K562 (cell line): Measurements from ENCODE around the gene IMMP2L. TPM values are rescaled to one million over a fixed set of nuclear protein-coding genes. Genes with fewer than 3 reads are reported as not detected.

Source experiments
- ATAC-seq: fragments of 200-7000 bp; cut with Tn5 transposase; 3 replicates; pipeline ENCODE4 v1.9.1; 2020; ENCODE audit warnings: moderate library complexity
- BruUV-seq: library from RNA; stranded (reverse); fragments of 400-500 nt; replicated peaks from 2 replicates; lab custom pipeline; 2021; lab: Mats Ljungman, UMichigan
- CTCF ChIA-PET: fragments of 300-600 bp; formaldehyde crosslinking; extraction: SDS; loops from one replicate; lab custom pipeline; 2021; ENCODE audit warnings: low intra/inter-chr PET ratio; lab: Yijun Ruan, JAX
- POLR2A ChIA-PET: fragments of 300-600, 350-650 bp; sonication (Branson Sonifier 250); formaldehyde crosslinking; extraction: SDS; loops from one replicate; lab custom pipeline; 2021; ENCODE audit warnings: antibody characterized with exemption, inconsistent platforms; lab: Yijun Ruan, JAX
- DNase-seq, 4 experiments: peaks; one replicate each; pipeline versions ENCODE4 v3.0.0 to v3.0.0-alpha.2; 2011 to 2018; ENCODE audit warnings: low spot score in 3 of 4, mixed read lengths in 3 of 4; ENCODE audit errors: extremely low read depth in 1 of 4
- FAIRE-seq: peaks from 2 replicates; lab custom pipeline; 2011; peaks lifted over from hg19 to GRCh38; lab: Jason Lieb, UNC
- H2AFZ ChIP-seq: 2 replicates; pipeline ENCODE4 v1.6.0; 2011; ENCODE audit warnings: low read depth, low read length, control low read depth, inconsistent platforms
- H3K27ac ChIP-seq: fragments of 200-600 bp; 3 replicates; pipeline ENCODE4 v1.8.0; 2011; ENCODE audit warnings: low read depth, mild to moderate bottlenecking, control low read depth, inconsistent platforms, low read length, moderate library complexity, mixed read lengths; ENCODE audit errors: extremely low read depth
- H3K27me3 ChIP-seq, 2 experiments: fragments of 300-600 bp in 1 of 2; 2 replicates in 1 of 2; 3 replicates in 1 of 2; pipeline versions ENCODE4 v1.6.0 to v1.8.0; 2011; ENCODE audit warnings: inconsistent platforms in 2 of 2, low read length in 2 of 2, mild to moderate bottlenecking in 1 of 2, mixed read lengths in 1 of 2, moderate library complexity in 1 of 2; ENCODE audit not compliant: control insufficient read depth in 2 of 2, insufficient read depth in 2 of 2
- H3K36me3 ChIP-seq: fragments of 300-600 bp; 3 replicates; pipeline ENCODE4 v1.8.0; 2011; ENCODE audit warnings: mild to moderate bottlenecking, low read length, inconsistent platforms; ENCODE audit not compliant: control insufficient read depth, insufficient read depth
- H3K4me1 ChIP-seq, 2 experiments: fragments of 200-600 bp in 1 of 2; replicated peaks in 1 of 2; 2 replicates in 1 of 2; 3 replicates in 1 of 2; pipeline versions ENCODE4 v1.5.1 to v1.8.0; 2011; ENCODE audit warnings: inconsistent platforms in 2 of 2, low read length in 2 of 2, mild to moderate bottlenecking in 1 of 2, mixed read lengths in 1 of 2, moderate library complexity in 1 of 2; ENCODE audit not compliant: control insufficient read depth in 2 of 2, insufficient read depth in 2 of 2
- H3K4me2 ChIP-seq: 2 replicates; pipeline ENCODE4 v1.6.1; 2011; ENCODE audit warnings: low read length, control low read depth, inconsistent platforms, mixed read lengths; ENCODE audit not compliant: insufficient read depth
- H3K4me3 ChIP-seq: fragments of 200-600 bp; sonication (generic), shearing (Covaris generic); 2 replicates; pipeline ENCODE4 v1.5.1; 2016; ENCODE audit warnings: control low read depth, inconsistent platforms
- H3K79me2 ChIP-seq: fragments of 200-600 bp; 3 replicates; pipeline ENCODE4 v1.8.0; 2011; ENCODE audit warnings: low read length, inconsistent platforms; ENCODE audit not compliant: control insufficient read depth, insufficient read depth
- H3K9ac ChIP-seq, 2 experiments: 2 replicates each; pipeline versions ENCODE4 v1.6.0 to v1.6.1; 2011; ENCODE audit warnings: low read depth in 2 of 2, low read length in 2 of 2, control low read depth in 1 of 2, inconsistent platforms in 1 of 2, mild to moderate bottlenecking in 1 of 2, mixed read lengths in 1 of 2; ENCODE audit not compliant: insufficient read depth in 1 of 2
- H3K9me1 ChIP-seq: one replicate; pipeline ENCODE4 v1.6.0; 2011; ENCODE audit warnings: inconsistent platforms, mild to moderate bottlenecking, low read length, moderate library complexity; ENCODE audit not compliant: control insufficient read depth, insufficient read depth
- H3K9me3 ChIP-seq: replicated peaks from 2 replicates; pipeline ENCODE4 v1.5.1; 2011; ENCODE audit warnings: low read depth, low read length, inconsistent platforms; ENCODE audit not compliant: control insufficient read depth, insufficient read depth
- H4K20me1 ChIP-seq: replicated peaks from 2 replicates; pipeline ENCODE4 v1.6.1; 2011; ENCODE audit warnings: low read length, inconsistent platforms, mixed read lengths; ENCODE audit not compliant: control insufficient read depth, insufficient read depth
- ADNP ChIP-seq: fragments of 200-800 bp; sonication (Bioruptor generic); IDR thresholded peaks from 2 replicates; pipeline ENCODE4 v1.6.1; 2016; ENCODE audit warnings: missing genetic modification characterization, missing compliant biosample characterization
- CCNT2 ChIP-seq: IDR thresholded peaks from 2 replicates; pipeline ENCODE4 v1.6.1; 2011; ENCODE audit warnings: borderline replicate concordance, low read depth, mild to moderate bottlenecking, moderate library complexity, mixed read lengths, low read length; ENCODE audit not compliant: insufficient read length; ENCODE audit errors: extremely low read depth
- CEBPB ChIP-seq: fragments of 450-650 bp; IDR thresholded peaks from 2 replicates; pipeline ENCODE4 v1.6.1; 2016; ENCODE audit warnings: missing genetic modification characterization, missing compliant biosample characterization
- ESRRB ChIP-seq: fragments of 250-450 bp; sonication (Bioruptor Pico); IDR thresholded peaks from 2 replicates; pipeline ENCODE4 v1.5.0; 2020; ENCODE audit warnings: mild to moderate bottlenecking, moderate library complexity, borderline replicate concordance
- MAFG ChIP-seq: fragments of 450-650 bp; conservative IDR thresholded peaks from 2 replicates; pipeline ENCODE4 v1.6.1; 2016; ENCODE audit warnings: missing genetic modification characterization, missing compliant biosample characterization
- MED1 ChIP-seq: sonication (generic); formaldehyde crosslinking; IDR thresholded peaks from 2 replicates; pipeline ENCODE4 v1.8.1; 2023; ENCODE audit warnings: missing genetic modification reagents, borderline replicate concordance
- RBFOX2 ChIP-seq: fragments of 200-400 bp; formaldehyde crosslinking; IDR thresholded peaks from 2 replicates; pipeline ENCODE4 v1.6.1; 2017; ENCODE audit warnings: low read depth, mild to moderate bottlenecking, low read length, moderate library complexity
- SIX5 ChIP-seq, 2 experiments: IDR thresholded peaks; 2 replicates each; pipeline ENCODE4 v1.6.1; 2011; ENCODE audit warnings: low read length in 2 of 2, borderline replicate concordance in 1 of 2, low read depth in 1 of 2, mild to moderate bottlenecking in 1 of 2, moderate library complexity in 1 of 2; ENCODE audit not compliant: insufficient read depth in 1 of 2
- ZBTB1 ChIP-seq: sonication (generic); formaldehyde crosslinking; IDR thresholded peaks from 2 replicates; pipeline ENCODE4 v1.8.1; 2023; ENCODE audit warnings: missing genetic modification reagents, low read depth, mild to moderate bottlenecking, borderline replicate concordance
- WGBS: fragments of 100-300 bp; shearing (Covaris generic); methylation state at CpG from one replicate; pipeline ENCODE4 v1.1.6; 2016; ENCODE audit warnings: low coverage, mixed read lengths; ENCODE audit not compliant: insufficient coverage; ENCODE audit errors: missing lambda C conversion rate; 5-methylcytosine and 5-hydroxymethylcytosine counted together
- in situ Hi-C: fragments of 300-500 bp; cut with MboI; formaldehyde crosslinking; loops from 4 replicates; pipeline ENCODE4 v1.15.0; 2018; ENCODE audit warnings: inconsistent platforms, mixed read lengths
- intact Hi-C: fragments of 100-400 bp; cut with micrococcal nuclease; formaldehyde crosslinking; loops from 2 replicates; pipeline ENCODE4 v1.14.2; 2022
- polyA plus RNA-seq, 8 experiments: library from polyadenylated mRNA; depleted of rRNA in 4 of 8; stranded (reverse) in 5 of 8; unstranded in 3 of 8; fragments of >200 nt; fragmentation: Nextera tagmentation in 2 of 8; fragmentation: Illumina TruSeq in 1 of 8; extraction: Ambion mirVana in 2 of 8; extraction: Trizol in 1 of 8; gene quantifications; 2 replicates each; pipeline versions ENCODE4 v1.2.1 to v1.2.3, GENCODE V29; 2011 to 2014; ENCODE audit warnings: inconsistent platforms in 1 of 8, missing spikeins in 1 of 8
- total RNA-seq, 7 experiments: library from RNA; depleted of rRNA in 6 of 7; stranded (reverse); fragments of >200 nt in 6 of 7; fragmentation: Illumina TruSeq in 2 of 7; extraction: Trizol in 2 of 7; gene quantifications; 2 replicates each; pipeline versions ENCODE4 v1.2.1 to v1.2.3, GENCODE V29; 2011 to 2021; ENCODE audit warnings: low replicate concordance in 1 of 7
- TF ChIP-seq, protein P1 (sequence below): fragments of 450-650 bp; IDR thresholded peaks from 2 replicates; pipeline ENCODE4 v1.6.1; 2017; ENCODE audit warnings: mild to moderate bottlenecking, moderate library complexity

The IMMP2L gene
- total and polyA plus RNA-seq, 9 of the 15 experiments (the other 6 are each of a cell fraction or from before 2014, with no cell fraction given) = 29.7 to 116 (median 53.0) TPM

- H3K9ac ChIP-seq = no peak overlapping the region
- POLR2A ChIA-PET = no interaction called here
- in situ Hi-C loops = no loop called here
These were observed 305.9 kb downstream of the IMMP2L start for GRCh38 chr7:111256391-111256790.

More at GRCh38 chr7:111256391-111256790, 305.9 kb downstream of the IMMP2L start:
- FAIRE-seq (no peak), ATAC-seq (no peak), DNase-seq (no peak)
- H3K36me3 ChIP-seq = no peaks in the 10 kb centered on the region
- intact Hi-C loops = no loop called here
- no peaks in the 10 kb centered on the region for H3K27me3 ChIP-seq
- H3K9me3 ChIP-seq = no peaks in the 10 kb centered on the region
- no peaks in the 10 kb centered on the region for H3K9me1 ChIP-seq
- no peak overlapping the region for H3K4me2 ChIP-seq
- H3K79me2 ChIP-seq = peaks cover 6% of the 10 kb centered on the region; the same call in 1 of the 3 replicates
- TF ChIP-seq CCNT2 = no peak
- no peak for TF ChIP-seq ZBTB1
- no peak for TF ChIP-seq RBFOX2
- TF ChIP-seq MED1 (CRISPR knock-in tag) = no peak
- no peak for TF ChIP-seq ADNP (tag)
- TF ChIP-seq, protein P1, sequence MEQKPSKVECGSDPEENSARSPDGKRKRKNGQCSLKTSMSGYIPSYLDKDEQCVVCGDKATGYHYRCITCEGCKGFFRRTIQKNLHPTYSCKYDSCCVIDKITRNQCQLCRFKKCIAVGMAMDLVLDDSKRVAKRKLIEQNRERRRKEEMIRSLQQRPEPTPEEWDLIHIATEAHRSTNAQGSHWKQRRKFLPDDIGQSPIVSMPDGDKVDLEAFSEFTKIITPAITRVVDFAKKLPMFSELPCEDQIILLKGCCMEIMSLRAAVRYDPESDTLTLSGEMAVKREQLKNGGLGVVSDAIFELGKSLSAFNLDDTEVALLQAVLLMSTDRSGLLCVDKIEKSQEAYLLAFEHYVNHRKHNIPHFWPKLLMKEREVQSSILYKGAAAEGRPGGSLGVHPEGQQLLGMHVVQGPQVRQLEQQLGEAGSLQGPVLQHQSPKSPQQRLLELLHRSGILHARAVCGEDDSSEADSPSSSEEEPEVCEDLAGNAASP = no peak
- TF ChIP-seq SIX5 (IDR thresholded peaks at IDR 0.05; ENCODE audit: borderline replicate concordance in 1 of 2, insufficient read depth in 1 of 2, low read depth in 1 of 2, low read length in 2 of 2) = no peak
- TF ChIP-seq ESRRB (CRISPR knock-in tag) = no peak
- no peak for TF ChIP-seq MAFG (tag)
- no peak for TF ChIP-seq CEBPB (tag)
- 8% methylated on average over 1 of the region's 1 CpG for WGBS
- H3K4me3 ChIP-seq = no peak overlapping the region
- H2AFZ ChIP-seq = no peak overlapping the region
- H3K4me1 ChIP-seq = peaks cover 0 to 5% of the 10 kb centered on the region in 2 experiments; a peak in 2 of 5 replicates
- no peaks in the 10 kb centered on the region for H4K20me1 ChIP-seq
- CTCF ChIA-PET = no interaction called here
- no TSS peak for BruUV-seq
- H3K27ac ChIP-seq = no peak overlapping the region
